ENCODE data around the gene CC2D1A.

DNA sequence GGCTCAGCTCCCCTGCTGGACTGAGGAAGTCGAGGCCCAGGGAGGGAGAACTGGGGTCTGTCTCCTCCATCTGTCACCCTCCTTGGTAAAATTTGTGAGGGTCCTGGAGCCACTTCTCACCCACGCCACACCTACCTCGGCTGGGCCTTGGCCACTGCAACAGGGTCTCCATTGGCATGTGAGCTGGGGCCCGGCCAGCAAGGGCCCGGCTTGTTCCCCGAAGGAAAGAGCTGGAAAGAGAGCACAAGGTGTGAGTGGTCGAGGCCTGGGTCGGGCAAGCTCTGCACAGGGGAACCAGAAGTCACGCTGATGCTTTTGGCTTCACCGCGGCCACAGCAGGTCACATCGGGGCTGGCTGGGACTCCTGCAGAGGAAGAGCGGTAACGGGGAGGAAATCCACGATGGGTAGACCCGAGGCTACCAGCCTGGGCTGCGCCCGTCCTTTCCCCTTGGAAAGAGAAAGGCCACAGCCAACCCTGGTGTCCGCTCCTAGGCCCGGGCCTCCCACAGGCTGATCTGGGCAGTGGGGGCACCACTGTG is 20.1 kb upstream of the CC2D1A start:
- TF ChIP-seq ZNF565 (CRISPR knock-in tag; conservative IDR thresholded peaks at IDR 0.05; ENCODE audit: low read depth) (no peak), TCF4 (CRISPR knock-in tag; IDR thresholded peaks at IDR 0.05; ENCODE audit: borderline replicate concordance) (no peak), SNAI2 (CRISPR knock-in tag; IDR thresholded peaks at IDR 0.05) (no peak), ZC3H10 (CRISPR knock-in tag; IDR thresholded peaks at IDR 0.05) (no peak), OSR1 (CRISPR knock-in tag; IDR thresholded peaks at IDR 0.05) (no peak)
